SIG-M5 treated with dmso at 0.1 percent for 504 hours (cell line): ENCODE results near the gene MVB12A.

ENCODE experiments used
- DNase-seq: peaks from one replicate; lab custom pipeline; 2025; ENCODE audit not compliant: unreplicated experiment; lab: John Stamatoyannopoulos, UW

The MVB12A gene

GRCh38 chr19:17404621-17405249 is 15.1 kb upstream of the MVB12A start:
- DNase-seq = no peak

- DNase-seq = peak; percentile 91
Observed at GRCh38 chr19:17405250-17406045, 14.4 kb upstream of the MVB12A start, which contains the start of gene BST2. Gene BST2, minus strand, starts transcription at chr19:17405630. Its CDS starts 55 bp downstream, at chr19:17405575.

GRCh38 chr19:17406046-17406886 is 13.6 kb upstream of the MVB12A start:
- no peak for DNase-seq

DNA sequence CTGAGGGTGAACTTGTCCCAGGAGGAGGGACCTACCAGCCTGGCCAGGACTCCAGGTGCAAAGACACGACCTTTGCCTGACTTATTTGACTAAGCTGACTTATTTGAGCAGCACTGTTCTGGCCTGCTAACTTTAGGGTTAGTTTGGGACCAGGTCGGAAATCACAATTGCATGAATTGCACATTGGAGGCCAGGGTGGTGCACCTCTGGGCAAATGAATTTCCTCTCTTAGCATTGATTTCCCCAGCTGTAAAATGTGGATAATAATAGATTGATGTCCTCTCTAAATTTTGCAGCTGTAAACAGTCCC is 13.0 kb upstream of the MVB12A start:
- no peak for DNase-seq

DNA sequence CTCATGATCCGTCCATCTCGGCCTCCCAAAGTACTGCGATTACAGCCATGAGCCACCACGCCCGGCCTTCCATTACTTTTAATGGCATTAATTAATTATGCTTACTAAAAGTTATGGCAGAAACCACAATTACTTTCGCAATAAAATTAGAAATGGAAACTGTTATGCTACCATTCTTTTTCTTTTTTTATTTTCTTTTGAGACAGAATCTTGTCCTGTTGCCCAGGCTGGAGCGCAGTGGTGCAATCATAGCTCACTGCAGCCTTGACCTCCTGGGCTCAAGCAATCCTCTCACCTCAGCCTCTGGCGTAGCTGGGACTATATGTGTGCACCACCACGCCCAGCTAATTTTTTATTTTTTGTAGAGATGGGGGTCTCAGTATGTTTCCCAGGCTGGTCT is 9.9 kb upstream of the MVB12A start:
- no peak for DNase-seq

GRCh38 chr19:17411801-17412200 is 8.0 kb upstream of the MVB12A start:
- no peak for DNase-seq

DNA sequence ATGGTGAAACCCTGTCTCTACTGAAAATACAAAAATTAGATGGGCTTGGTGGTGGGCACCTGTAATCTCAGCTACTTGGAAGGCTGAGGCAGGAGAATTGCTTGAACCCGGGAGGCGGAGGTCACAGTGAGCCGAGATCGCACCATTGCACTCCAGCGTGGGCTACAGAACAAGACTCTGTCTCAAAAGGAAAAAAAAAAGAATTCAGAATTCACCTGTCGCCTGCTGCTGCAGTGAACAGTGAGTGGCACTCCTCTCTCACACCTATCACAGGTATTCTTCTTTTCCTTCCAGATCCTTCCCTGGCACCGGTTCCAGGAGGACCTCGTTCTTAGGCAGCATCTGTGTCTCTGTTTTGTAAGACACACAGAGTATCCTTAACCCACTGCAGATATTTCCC is 5.8 kb upstream of the MVB12A start:
- no peak for DNase-seq

DNA sequence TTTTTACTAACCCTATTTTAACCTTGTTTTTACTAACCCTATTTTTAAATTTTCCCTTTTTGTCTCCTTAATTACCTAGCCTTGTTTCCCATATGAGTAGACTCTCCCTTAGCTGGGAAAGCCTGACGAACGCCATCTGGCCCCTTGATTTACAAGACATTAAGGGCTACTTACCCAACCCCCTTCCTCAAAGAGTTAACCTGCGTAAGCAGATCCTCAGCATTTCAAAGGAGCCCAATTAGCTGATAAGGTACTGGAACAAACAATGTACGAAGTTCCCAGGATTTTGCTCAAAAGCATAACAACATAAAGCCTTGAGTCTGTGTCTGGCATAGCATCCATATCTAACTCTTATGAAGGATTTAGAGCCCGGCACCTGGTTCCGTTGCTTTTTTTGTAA is 4.7 kb upstream of the MVB12A start:
- DNase-seq = no peak

- no peak for DNase-seq
Observed at GRCh38 chr19:17418710-17419109, 1.1 kb upstream of the MVB12A start.

- no peak for DNase-seq
Observed at GRCh38 chr19:17419154-17419620, 660 bp upstream of the MVB12A start.

GRCh38 chr19:17420475-17420924 is 653 bp downstream of the MVB12A start:
- DNase-seq = no peak

- no peak for DNase-seq
Observed at GRCh38 chr19:17421942-17422341, 2.1 kb downstream of the MVB12A start.

DNA sequence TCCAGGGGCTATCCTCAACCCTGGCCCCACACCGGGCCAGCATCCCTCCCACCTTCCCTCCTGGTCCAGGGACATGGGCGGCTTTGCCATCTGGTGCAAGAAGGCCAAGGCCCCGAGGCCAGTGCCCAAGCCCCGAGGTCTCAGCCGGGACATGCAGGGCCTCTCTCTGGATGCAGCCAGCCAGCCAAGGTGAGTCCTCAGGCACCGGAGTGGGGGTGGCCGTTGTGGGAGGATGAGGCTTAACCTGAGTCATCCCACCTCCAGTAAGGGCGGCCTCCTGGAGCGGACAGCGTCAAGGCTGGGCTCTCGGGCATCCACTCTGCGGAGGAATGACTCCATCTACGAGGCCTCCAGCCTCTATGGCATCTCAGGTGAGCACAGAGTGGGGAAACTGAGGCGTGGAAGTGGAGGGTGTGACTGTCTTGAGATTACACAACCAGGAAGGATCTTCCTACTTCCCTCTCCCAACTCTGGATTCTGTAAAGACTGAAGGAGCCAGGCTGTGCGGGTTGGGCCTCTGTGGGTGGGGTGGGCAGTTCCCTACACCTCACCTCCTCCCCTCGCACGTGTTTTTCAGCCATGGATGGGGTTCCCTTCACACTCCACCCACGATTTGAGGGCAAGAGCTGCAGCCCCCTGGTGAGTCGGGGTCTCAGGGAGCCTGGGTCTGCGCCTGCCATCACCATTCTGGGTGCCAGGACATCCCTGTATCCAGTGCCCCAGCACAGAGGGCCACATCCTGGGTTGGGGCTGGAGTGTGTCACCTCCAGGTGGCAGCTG is 3.8 kb downstream of the MVB12A start:
- DNase-seq = no peak

DNA sequence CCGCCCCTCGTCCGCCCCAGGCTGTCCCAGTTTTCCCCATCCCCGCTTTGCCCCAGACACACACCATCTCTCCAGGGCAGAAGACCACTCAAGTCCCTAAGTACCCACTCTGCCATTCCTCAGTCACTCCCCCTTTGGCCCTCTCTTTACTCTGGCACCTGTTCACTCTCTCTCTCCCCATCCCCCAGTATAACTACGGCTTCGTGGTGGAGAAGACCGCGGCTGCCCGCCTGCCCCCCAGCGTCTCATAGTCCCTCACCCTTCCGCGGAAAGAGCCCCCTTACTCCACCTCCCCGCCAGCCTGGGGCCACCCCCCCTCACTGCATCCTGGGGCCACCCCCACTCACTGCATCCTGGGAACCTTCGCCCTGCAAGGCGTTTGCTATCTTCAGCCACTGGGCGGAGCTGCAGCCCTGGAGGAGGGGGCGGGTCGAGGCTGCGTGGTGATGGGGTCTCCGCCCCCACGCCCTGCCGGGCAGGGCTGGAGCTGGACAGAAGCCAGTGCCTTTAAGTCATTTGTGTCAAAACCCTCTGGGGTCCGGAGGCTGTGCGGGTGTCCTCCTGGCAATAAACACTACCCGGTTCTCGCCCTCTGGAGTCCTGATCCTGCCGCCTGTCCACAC is 5.0 kb downstream of the MVB12A start:
- DNase-seq = peak; percentile 16

GRCh38 chr19:17429641-17430113 is 9.8 kb downstream of the MVB12A start:
- no peak for DNase-seq

DNA sequence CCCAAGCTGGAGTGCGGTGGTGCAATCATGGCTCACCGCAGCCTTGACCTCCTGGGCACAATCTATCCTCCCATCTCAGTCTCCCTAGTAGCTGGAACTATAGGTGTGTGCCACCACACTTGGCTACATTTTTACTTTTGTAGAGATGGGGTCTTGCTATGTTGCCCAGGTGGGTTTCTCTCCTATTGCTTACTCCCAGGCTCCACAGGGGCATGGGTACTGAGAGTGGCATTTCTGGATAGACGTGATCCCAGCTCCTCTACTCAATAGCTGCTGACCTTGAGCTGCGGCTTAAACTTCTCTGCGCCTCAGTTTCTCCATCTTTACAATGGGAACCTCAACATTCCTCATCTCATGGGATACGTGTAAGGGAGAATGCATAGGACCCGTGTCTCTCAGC is 11.6 kb downstream of the MVB12A start:
- DNase-seq = no peak

GRCh38 chr19:17435218-17435617 is 15.4 kb downstream of the MVB12A start:
- DNase-seq = no peak

DNA sequence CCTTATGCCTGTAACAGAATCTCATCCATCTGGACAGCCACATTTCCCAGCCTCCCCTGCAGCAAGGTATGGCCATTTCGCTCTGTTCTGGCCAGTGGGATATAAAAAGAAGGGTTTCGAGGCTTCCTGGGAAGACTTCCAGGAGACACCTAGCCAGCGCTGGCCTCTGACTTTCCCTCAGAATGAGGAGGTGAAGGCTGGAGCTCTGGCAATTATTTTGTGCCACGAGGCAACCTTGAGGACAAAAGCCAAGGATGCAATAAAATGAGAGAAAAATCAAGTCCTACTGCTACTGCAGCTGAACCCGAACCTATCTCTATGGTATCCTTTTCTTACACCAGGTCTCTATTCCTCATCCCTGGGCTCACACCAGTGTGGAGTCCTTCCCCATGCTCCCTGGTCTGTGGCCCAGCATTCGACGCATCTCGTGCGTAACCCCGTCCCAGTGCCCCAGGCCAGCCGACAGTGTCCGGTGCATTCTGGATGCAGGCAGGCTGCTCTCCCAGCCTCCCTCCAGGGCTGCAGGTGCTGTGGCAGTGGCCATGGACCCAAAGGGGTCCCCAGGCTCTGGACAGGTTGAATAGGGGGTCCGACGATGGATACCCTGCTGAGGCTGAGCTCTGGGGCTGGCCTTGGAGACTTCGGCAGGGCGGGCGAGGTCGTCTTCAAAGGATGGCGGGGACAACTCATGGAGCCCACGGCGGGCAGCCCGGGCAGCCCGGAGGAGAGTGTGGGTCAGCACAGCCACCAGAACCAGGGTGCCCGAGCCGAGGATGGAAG is 16.4 kb downstream of the MVB12A start:
- DNase-seq = no peak

DNA sequence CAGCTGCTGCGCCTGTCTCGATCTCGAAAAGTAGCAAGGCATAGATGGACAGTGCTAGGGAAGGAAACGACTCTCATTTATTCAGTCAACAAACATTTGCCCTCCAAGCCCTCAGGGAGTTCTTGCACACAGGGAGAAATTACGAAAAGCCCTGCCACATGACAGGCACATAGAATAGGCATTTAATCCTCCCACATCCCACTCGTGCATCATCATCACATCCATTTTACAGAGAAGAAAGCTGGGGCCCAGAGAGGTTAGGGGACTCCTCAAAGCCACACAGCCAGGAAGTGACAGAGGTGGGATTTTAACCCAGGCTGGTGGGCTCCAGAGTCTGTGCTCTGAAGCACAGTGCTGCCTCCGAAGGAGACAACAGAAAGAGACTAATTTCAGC is 17.0 kb downstream of the MVB12A start:
- no peak for DNase-seq
